HG03066 (cell line): Measurements from ENCODE around the gene COL1A1.

Experiments used
- ATAC-seq: cut with Tn5 transposase; IDR thresholded peaks from one replicate; pipeline ENCODE4 v1.9.1; 2021; ENCODE audit warnings: low read depth; ENCODE audit not compliant: unreplicated experiment

The COL1A1 gene

DNA sequence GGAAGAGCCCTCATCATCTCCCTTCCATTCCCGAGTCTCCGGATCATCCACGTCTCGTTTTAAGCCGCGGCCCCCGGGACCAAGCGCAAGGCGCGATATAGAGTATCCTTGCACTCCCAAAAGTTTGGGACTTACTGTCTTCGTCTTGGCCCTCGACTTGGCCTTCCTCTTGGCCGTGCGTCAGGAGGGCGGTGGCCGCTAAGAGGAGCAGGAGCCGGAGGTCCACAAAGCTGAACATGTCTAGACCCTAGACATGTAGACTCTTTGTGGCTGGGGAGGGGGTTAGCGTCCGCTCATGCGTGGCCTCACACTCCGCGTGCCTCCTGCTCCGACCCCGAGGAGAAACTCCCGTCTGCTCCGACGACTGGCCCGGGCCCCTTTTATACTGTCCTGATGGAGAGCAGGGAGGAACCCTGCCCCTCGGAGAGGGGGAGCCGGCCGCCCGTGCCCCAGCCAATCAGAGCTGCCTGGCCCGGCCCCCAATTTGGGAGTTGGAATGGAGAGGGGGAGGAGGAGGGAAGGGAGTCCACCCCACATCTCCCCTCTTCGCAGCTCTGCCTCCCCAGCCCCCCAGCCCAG lies at the start of gene COL1A1:
COL1A1 (minus strand) TSS at position 356 of the 579 bp plus-strand sequence; CDS start at position 238, 118 bp downstream.
- no peak for ATAC-seq

DNA sequence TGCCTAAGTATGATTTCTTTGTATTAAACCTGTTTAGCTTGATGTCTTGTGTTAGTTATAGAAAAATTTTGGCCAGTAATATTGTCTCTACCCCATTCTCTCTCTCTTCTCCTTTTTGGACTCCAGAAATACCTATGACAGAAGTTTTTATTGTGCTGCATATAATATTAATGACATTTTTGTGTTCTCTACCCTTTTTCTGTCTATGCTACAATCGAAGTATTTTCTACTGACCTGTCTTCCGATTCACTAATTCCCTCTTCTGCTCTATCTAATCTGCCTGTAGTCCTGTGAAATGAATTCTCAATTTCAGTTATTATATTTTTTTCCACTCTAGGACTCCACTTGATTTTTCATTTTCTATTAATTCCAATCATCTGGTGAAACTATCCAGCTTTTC lies 46.8 kb upstream of the COL1A1 start:
- no peak for ATAC-seq

DNA sequence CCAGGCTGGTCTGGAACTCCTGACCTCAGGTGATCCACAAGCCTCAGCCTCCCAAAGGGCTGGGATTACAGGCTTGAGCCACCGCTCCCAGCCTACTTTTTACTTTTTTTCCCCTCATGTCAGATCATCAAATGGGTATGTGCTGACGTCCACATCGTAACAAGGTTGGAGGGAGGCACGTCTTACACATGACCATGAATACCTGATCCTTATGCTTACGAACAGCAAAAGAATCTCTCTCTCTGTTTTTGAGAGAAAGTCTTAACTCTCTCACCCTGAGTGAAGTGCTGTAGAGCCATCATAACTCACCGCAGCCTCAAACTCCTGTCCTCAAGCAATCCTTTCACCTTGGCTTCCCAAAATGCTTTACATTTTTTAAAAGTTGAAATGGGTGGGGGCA lies 43.3 kb upstream of the COL1A1 start:
- no peak for ATAC-seq

DNA sequence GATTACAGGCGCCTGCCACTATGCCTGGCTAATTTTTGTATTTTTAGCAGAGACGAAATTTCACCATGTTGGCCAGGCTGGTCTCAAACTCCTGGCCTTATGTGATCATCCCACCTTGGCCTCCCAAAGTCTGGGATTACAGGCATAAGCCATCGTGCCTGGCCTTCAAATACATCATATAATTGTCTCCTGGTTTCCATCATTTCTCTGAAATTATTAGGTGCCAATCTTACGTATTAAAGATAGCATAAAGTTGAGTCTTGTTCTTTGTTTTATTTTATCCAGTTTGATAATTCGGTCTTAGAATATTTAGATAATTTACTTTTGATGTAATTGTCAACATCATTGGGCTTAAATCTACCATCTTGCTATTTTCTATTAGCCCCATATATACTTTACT lies 40.0 kb upstream of the COL1A1 start:
- no peak for ATAC-seq

DNA sequence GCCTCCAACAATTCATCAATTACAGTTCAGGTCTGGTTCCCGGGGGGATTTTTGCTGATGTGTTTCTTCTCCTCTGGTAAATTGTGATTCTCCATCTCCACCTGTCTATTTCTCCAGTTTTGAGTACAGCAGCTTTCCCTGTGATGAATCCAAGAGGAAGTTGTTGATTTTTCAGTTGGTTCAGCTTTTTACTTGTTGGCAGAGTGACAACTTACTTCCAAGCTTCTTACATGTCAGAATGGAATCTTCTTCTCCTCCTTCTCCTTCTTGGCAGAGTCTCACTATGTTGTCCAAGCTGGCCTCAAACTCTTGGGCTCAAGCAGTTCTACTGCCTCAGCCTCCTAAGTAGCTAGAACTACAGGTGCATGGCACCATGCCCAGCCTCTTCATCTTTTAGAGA lies 39.4 kb upstream of the COL1A1 start:
- no peak for ATAC-seq

DNA sequence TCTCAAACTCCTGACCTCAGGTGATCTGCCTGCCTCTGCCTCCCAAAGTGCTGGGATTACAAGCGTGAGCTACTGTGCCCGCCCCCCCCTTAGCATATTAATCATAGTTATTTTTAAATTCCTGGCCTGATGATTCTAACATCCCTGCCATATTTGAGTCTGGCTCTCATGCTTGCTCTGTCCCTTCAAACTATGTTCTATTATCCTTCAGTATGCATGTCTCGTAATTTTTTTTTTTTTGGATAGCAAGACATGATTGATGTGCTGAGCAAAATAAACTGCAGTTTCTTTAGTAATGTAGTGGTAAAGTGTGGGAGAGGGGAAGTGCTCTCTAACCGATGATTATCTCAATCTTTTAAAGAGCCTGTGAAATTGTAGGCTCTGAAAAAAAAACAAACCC lies 38.5 kb upstream of the COL1A1 start:
- ATAC-seq = no peak

DNA sequence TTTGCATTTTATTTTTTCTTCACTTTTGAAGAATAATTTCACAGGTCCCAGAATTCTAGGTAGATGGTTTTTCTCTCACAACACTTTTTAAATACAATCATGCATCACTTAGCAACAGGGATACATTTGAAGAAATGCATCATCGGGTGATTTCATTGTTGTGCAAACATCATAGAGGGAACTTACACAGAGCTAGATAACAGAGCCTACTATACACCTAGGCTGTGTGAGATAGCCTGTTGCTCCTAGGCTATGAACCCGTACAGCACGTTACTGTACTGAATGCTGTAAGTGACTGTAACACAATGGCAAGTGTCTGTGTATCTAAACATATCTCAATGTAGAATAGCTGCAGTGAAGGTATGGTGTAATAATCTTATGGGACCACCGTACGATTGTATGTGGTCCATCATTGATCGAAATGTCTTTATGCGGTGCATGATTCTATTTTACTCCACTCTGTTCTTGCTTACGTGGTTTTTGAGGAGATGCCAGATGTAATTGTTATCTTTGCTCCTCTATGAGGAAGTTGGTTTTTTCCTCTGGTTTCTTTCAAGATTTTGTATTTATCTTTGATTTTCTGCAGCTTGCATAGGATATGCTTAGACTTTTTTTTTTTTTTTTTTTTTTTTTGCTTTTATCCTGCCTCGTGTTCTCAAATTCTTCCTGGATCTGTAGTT lies 37.3 kb upstream of the COL1A1 start:
- ATAC-seq = no peak

DNA sequence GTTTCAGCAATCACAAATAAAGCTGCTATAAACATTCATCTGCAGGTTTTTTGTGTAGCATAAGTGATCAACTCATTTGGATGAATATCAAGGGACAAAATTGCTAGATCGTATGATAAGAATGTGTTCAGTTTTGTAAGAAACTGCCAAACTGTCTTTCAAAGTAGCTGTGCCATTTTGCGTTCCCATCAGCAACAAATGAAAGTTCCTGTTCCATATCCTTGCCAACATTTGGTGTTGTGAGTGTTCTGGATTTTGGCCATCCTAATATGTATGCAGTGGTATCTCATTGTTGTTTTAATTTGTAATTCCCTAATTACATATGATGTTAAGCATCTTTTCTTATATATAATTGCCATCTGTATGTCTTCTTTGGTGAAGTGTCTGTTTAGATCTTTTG lies 36.5 kb upstream of the COL1A1 start:
- ATAC-seq = no peak

DNA sequence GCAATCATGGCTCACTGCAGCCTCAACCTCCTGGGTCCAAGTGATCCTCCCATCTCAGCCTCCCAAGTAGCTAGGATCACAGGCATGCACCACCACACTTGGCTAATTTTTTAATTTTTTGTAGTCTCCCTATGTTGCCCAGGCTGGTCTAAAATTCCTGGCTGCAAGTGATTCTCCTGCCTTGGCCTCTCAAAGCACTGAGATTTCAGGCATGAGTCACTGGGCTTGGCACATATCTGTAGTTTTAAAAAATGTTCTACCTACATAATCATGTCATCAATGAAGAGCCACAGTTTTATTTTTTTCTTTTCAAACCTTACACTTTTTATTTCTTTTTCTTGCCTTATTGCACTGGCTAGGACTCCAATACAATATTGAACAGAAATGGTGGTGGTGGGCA lies 33.1 kb upstream of the COL1A1 start:
- no peak for ATAC-seq

DNA sequence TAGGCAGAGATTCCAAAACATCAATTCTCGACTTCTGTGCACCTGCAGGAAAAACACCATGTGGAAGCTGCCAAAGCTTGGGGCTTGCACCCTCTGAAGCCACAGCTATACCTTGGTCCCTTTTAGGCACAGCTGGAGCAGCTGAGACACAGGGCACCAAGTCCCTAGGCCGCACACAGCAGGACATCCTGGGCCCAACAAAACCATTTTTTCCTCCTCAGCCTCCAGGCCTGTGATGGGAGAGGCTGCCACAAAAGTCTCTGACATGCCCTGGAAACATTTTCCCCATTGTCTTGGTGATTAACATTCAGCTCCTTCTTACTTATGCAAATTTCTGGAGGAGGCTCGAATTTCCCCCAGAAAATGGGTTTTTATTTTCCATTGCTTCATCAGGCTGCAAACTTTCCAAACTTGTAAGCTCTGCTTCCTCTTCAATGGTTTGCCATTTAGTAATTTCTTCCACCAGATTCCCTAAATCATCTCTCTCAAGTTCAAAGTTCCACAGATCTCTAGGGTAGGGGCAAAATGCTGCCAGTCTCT lies 24.3 kb upstream of the COL1A1 start:
- no peak for ATAC-seq

DNA sequence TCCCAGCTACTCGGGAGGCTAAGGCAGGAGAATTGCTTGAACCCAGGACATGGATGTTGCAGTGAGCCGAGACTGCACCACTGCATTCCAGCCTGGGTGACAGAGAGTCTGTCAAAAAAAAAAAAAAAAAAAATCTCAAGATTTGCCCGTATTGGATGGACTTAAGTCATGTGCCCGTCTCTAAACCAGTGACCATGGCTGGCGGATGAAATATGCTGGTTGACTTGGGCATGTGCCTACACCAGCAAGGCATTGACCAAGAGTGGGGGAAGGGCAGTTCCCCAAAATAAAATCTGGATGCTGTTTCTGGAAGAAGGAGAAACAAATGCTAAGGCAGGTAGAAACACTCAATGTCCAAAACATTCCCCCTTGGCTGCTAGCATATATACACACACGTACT lies 21.5 kb upstream of the COL1A1 start:
- ATAC-seq = no peak

DNA sequence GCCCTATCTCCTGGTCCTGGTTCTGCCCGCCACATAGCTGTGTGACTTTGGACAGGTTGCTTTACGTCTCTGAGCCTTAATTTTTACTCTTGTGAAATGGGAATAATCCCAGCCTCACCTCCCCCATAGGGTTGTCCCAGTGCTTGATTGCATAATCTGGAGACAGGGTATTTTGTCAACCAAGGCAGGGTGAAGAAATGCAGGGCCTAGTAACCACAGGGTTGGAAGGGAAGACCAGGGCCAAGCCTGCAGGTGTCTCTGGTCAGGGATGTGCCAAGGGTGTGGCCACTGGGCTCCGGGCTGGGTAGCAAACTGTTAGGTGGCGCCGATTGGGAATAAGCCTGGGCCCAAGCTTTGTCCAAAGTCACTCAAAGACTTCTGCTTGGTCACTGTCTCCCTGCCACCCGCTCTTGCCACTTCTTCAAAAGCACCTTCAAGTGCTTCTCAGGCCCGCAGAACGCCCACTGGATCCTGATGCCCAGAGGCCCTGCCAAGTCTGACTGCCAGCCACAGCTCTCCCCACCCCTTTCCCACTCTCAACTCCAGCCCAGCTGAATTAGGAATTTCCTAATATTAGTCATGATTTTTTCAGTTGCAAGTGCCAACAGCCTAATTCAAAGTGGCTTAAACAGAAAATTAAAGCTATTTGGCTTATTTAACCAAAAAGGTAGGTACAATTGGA lies 20.6 kb upstream of the COL1A1 start:
- ATAC-seq = no peak

DNA sequence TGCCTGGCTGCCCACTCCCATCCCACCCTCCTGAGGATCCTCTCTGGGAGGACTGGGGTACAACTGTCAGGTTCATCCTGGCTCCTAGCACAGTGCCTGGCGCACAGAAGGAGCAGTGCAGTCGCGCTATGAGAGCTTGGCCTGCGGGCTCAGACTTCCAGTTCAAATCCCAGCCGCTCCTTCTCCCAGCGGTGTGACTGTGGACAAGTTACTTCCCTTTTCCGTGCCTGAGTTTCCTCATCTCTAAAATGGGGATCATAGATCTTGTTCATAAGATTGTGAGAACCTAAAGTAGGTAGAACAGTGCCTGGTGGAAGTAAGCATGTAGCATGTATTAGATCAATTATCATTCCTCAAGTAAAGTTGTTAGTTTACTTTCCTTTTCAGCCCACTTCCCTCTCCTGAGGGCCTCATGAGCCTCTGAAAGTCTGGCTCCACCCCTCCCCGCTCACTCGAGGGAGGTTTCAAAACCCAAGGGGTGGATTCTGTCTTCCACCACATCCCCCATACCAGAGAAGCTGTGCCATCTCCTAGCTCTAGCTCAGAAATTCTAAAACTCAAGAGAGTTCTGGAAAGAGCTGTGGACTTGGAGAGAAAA lies 19.9 kb upstream of the COL1A1 start:
- ATAC-seq = no peak

DNA sequence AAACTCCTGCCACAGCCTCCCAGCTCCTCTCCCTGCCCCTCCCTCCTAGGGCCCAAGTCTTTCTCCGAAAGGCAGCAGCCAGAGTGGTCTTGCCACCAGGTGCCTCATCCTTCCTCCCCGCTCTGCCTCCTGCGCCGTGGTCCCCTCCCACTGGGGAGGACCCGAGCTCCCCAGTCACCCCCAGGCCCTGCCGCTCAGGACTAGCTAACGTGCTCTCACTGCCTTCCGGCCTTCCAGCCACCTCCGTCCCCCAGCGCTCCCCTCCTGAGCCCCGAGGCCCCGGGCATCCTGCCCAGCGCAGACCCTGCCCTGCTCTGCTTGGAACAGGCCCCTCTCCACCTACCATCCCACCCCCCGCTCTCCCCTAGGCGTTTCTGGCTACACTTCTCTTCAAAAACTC lies 19.4 kb upstream of the COL1A1 start:
- no peak for ATAC-seq

DNA sequence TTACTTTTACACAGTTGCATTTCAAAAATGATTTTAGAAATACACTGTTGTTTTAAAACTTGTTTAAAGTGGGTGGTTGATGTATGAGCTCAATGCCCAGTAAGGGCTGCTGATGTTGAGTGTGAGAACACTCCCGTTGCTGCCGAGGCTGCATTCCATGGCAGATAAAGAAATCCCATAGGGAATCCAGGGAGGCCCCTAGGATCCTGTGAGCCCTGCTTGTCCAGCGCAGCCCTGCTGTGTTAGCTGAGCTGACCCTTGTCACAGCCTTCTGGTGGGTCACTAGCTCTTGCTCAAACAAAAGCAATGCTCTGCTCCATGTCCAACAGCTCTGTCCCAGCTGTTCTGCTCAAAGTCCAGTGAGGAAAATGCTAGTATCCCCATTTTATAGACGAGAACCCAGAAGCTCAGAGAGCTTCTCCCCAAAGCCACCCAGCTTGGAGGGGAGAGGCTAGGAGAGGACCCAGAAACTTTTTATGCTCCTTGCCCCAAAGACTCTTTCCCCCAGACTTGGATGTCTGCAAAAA lies 18.6 kb upstream of the COL1A1 start:
- no peak for ATAC-seq

DNA sequence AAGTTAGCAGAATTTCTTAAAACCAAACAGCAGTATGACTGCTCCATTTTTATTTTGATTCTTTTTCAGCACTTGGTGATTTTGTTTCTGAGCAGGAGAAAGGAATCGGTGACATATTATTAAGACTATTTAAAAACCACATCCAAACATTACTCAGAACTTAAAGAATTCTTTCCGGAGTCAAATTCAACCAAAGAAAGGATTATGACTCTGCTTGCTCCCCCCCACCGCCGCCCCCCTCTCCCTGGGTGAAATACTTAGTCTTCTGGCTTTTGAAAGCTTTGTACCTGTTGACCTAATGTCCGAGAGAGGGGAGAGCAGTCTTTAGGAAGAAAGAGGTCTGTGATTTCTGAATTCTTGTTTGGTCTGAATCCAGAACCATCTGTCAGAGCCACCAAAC lies 17.9 kb upstream of the COL1A1 start:
- no peak for ATAC-seq

DNA sequence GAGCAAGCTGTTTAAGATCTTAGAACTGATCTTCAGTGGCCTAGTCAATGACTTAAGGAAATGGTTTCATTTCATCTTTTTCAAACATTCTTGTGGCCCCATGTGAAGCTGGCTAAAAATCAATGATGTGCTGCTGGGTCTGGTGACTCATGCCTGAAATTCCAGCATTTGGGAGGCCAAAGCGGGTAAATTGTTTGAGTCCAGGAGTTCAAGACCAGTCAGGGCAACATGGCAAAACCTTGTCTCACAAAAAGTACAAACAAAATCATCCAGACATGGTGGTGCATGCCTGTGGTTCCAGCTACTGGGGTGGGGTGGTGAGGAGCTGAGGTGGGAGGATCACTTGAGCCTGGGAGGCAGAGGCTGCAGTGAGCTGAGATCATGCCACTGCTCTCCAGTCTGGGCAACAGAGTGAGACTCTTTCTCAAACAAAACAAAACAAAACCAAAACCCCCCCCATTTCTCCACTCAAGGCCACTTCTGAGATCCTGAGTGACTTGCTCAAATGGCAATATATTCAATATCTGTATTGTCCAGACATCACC lies 17.4 kb upstream of the COL1A1 start:
- no peak for ATAC-seq

DNA sequence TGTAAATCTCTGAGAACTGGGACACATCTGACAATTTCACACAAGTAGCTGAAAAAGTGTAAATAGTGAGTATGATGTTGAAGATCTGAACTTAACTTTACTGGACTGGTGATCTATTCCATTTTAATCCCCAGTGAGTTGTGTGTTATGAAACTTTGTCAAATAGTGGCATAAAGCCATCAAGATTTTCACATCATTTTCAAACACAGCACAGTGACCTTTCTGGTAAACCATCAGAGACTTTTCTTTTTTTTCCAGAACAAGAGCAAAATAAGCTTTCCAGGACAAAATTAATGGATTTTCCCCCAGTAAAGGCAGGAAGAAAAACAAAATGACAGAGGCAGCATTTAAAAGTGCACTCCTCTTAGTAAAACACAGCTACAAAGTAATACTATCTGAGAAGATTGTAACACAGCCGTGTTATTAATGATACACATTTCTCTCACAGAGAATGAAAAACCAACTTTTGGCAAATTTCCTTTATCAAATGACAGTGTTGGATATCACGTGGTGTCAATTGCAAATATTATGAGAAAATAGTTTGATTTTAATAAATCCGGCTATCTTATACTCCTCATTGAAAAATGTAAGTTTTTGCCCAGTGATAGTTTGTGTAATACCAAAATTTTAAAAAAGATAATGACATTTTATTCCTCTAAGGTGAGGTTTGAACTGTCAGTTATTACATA lies 16.8 kb upstream of the COL1A1 start:
- ATAC-seq = no peak

DNA sequence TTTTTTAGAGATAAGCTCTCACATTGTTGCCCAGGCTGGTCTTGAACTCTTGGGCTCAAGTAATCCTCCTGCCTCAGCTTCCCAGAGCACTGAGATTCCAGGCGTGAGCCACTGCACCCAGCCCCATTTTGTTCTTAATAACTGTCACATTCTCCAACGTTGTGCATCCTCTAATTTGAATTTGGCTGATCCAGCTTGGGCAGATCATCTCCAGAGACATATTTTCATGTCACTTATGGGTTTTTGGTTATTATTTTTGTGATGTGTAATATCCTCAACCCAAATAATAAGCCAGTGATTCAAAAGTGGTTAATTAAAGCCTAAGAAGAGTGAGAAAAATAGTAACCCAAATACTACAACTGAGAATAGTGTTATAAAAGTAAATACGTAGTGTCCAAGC lies 16.2 kb upstream of the COL1A1 start:
- ATAC-seq = no peak

DNA sequence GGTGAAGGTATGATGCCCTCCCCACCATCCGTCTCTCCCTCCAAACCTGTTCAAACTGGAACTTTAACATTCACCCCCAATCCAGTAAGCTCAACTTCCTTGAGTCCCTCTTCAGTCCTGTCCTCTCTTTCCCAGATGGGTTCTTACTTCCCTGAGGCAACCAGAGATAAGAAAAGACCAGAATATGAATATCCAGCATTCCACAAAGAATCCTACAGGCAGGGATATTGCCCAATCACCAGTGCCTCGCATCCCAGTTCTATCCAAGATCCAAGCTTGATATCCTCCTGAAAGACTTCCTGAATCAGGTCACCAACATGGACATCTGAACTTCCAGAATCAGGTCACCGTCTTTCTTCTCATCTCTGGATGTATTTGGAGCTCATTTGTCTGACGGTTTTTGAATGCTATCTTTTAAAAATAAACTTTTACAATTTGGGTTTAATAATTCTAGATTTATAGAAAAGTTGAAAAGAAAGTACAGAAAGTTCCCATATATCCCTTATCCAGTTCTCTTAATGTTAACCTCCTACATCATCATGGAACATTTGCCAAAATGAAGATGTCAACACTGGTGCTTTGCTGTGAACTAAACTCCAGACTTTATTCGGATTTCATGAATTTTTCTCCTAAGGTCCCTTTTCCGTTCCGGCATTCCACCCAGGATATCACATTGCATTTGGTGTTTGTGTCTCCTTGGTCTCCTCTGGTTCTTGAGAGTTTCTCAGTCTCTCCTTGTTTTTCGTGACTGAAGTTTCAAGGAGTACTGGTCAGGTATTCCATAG lies 13.7 kb upstream of the COL1A1 start:
- no peak for ATAC-seq
